Kidney epithelial cell (primary cell): ENCODE measurements around the gene TLCD3B. TPM values are rescaled to one million over a fixed set of nuclear protein-coding genes. Genes with fewer than 3 reads are reported as not detected.
"Not testable (repeated sequence)": the region's sequence is repeated elsewhere in the genome, so short reads cannot be mapped to it uniquely, and the experiment has no call there.

ENCODE experiments used
- DNase-seq: peaks from one replicate; pipeline ENCODE4 v3.0.0-alpha.2; 2010; ENCODE audit warnings: low read depth
- H3K27me3 ChIP-seq: 2 replicates; pipeline ENCODE4 v1.6.0; 2011; ENCODE audit warnings: low read length; ENCODE audit not compliant: control insufficient read depth, insufficient read depth
- H3K36me3 ChIP-seq: 2 replicates; pipeline ENCODE4 v1.5.1; 2011; ENCODE audit warnings: low read length; ENCODE audit not compliant: control insufficient read depth, insufficient read depth
- H3K4me3 ChIP-seq: 2 replicates; pipeline ENCODE4 v1.5.1; 2011; ENCODE audit warnings: low read depth, mild to moderate bottlenecking, control low read depth, low read length
- CTCF ChIP-seq: IDR thresholded peaks from 2 replicates; pipeline ENCODE4 v1.5.1; 2011; ENCODE audit warnings: mild to moderate bottlenecking, moderate library complexity, low read length, control low read depth, inconsistent platforms; ENCODE audit not compliant: insufficient read depth, poor library complexity, severe bottlenecking
- total RNA-seq: library from RNA; depleted of rRNA; stranded (reverse); fragments of >200 nt; gene quantifications from 2 replicates; pipeline ENCODE4 v1.2.3, GENCODE V29; 2015

The TLCD3B gene
- total RNA-seq, 1 donor from 2014 or later, result not detected

GRCh38 chr16:30046588-30046987 lies 15.5 kb upstream of the TLCD3B start:
- Histone ChIP-seq H3K4me3 (no peak overlapping the region), H3K36me3 (no peaks in the 10 kb centered on the region), H3K27me3 (peaks cover 2% of the 10 kb centered on the region)
- DNase-seq, result no peak
- TF ChIP-seq CTCF, result no peak

- Histone ChIP-seq H3K27me3 (peaks cover 2% of the 10 kb centered on the region), H3K36me3 (no peaks in the 10 kb centered on the region), H3K4me3 (no peak overlapping the region)
- no peak for DNase-seq
- TF ChIP-seq CTCF, result no peak
Measured at GRCh38 chr16:30046178-30046577, 15.1 kb upstream of the TLCD3B start.

GRCh38 chr16:30041841-30042240 lies 10.8 kb upstream of the TLCD3B start:
- no peak for DNase-seq
- H3K36me3 ChIP-seq, result no peaks in the 10 kb centered on the region
- TF ChIP-seq CTCF, result peak; percentile 51
- H3K27me3 ChIP-seq, result peaks cover 2% of the 10 kb centered on the region
- H3K4me3 ChIP-seq, result no peak overlapping the region

- H3K4me3 ChIP-seq, H3K27me3 ChIP-seq, H3K36me3 ChIP-seq, DNase-seq: not testable (repeated sequence)
Measured at GRCh38 chr16:30040690-30041089, 9.6 kb upstream of the TLCD3B start.

GRCh38 chr16:30040221-30040620 lies 9.2 kb upstream of the TLCD3B start:
- H3K27me3 ChIP-seq, result peaks cover 6% of the 10 kb centered on the region
- TF ChIP-seq CTCF, result no peak
- no peaks in the 10 kb centered on the region for H3K36me3 ChIP-seq
- no peak for DNase-seq
- H3K4me3 ChIP-seq, result no peak overlapping the region

GRCh38 chr16:30033270-30033669 lies 2.2 kb upstream of the TLCD3B start:
- Histone ChIP-seq H3K27me3 (peaks cover 49% of the 10 kb centered on the region), H3K36me3 (no peaks in the 10 kb centered on the region), H3K4me3 (no peak overlapping the region)
- peak; percentile 23 for DNase-seq
- no peak for TF ChIP-seq CTCF
